ENCODE results near the gene SHROOM3.

Gene SHROOM3

DNA sequence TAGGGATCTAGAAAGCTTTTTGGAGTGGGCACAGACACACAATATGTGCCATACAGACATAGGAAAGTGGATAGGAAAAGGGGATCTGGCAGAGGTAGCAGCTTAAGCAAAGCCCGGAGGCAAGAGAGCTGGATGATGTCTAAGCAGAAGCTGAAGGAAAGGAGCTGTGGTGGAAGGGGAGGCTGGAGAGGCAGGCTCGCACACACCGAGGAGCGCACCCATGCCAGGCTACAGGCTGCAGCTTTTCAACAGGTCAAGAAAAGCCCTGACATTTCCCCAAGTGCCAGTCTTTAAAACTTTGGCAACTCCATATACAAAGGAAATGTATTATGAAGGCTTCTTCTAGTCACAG is 395.6 kb downstream of the SHROOM3 start:
- TF ChIP-seq GATA3 (IDR thresholded peaks at IDR 0.05; ENCODE audit: low read depth, low read length): no peak
- TF ChIP-seq GATA2 (IDR thresholded peaks at IDR 0.05; ENCODE audit: low read depth, low read length): no peak

DNA sequence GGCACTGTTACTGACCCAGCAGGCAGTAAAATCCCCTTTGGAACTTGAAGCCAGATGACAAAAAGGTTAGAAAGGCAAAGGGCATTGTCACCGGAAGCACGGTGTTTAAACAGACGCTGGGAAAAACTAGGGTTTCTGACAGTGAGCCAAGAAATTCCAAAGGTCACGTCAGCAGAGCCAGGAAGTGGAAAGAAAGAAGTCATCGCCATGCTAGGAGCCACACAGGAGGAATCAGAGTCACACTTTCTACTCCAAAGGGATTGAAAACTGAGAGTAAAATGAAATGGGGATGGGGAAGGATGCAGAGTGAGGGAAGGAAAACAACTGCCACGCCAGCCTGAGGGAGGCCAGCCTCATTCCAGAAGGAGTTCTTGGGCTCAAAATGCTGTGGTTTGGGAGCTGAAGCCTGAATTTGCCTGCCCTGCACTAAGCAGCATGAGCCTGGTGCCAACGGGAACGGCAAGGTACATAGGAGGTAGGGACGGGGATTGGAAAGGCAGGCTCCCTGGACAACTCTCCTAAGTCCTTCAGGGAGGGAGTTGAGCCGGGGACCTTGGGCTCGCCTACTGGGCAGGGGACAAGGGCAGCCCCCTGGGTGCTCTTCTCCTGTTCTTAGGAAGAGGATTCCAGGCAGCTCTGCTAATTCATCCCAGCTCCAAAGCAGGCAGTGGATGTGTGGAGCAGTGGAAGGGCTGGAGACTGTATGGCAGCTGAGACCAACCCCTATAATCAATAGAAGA is 396.1 kb downstream of the SHROOM3 start:
- TF ChIP-seq GATA3 (IDR thresholded peaks at IDR 0.05; ENCODE audit: low read depth, low read length) (no peak), GATA2 (IDR thresholded peaks at IDR 0.05; ENCODE audit: low read depth, low read length) (no peak)

DNA sequence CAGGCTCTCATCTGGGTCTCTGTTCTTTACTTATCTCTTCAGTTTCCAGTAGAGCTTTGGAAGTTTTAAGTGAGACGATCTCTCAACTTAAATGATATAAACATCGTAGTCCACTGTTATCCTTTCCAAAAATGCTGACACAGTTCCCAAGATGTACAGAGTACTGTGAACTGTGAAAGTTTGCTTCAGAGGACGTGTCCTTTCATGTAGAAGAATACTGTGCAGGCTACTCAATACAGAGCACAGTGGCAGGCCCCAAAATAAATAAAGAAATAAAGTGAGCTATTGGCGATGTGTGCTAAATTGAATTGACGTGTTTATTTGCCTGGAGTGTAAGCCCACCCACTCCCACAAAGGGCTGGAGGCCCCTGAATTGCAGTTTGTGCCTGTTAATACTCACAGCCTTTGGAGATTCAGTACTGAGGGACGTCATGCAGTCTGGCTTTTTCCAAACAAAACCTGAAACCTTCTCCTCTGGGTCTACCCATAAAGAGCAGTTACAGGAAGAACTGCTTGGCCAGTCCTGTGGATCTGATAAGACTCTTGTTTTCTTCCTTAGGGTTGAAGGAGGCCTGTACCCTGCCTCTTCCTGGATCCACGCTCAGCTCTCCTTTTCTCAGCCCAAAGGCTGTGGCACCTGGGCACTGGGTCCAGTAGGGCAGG is 396.8 kb downstream of the SHROOM3 start:
- no peak for TF ChIP-seq GATA2 (IDR thresholded peaks at IDR 0.05; ENCODE audit: low read depth, low read length)
- TF ChIP-seq GATA3 (IDR thresholded peaks at IDR 0.05; ENCODE audit: low read depth, low read length): no peak

Measured in SH-SY5Y (cell line).